ENCODE results near the gene ZNF550. TPM values are rescaled to one million over a fixed set of nuclear protein-coding genes. Genes with fewer than 3 reads are reported as not detected.
"Not testable (repeated sequence)": the region's sequence is repeated elsewhere in the genome, so short reads cannot be mapped to it uniquely, and the experiment has no call there.

Gene ZNF550
- total RNA-seq, 2 experiments from 2014 or later, result 11.8 to 11.9 TPM

- ATAC-seq; H3K27ac Mint-ChIP-seq; POLR2A ChIA-PET; H3K27me3 Mint-ChIP-seq; intact Hi-C loops (cut with DNase I, micrococcal nuclease); H3K4me3 Mint-ChIP-seq; H3K4me1 Mint-ChIP-seq; DNase-seq: not testable (repeated sequence)
- Mint-ChIP-seq H3K36me3 (ENCODE audit: low read depth) (peaks cover 58% of the 10 kb centered on the region), H3K9me3 (ENCODE audit: low read depth) (peaks cover 42% of the 10 kb centered on the region)
- CTCF ChIA-PET, result interaction anchor here (0.6 kb wide), 1 partner anchor 157 kb away, joined by 3 read pairs; no protein-coding TSS in a partner anchor
Measured at GRCh38 chr19:57518021-57518420, 41.6 kb downstream of the ZNF550 start.

- Mint-ChIP-seq H3K27me3 (no peaks in the 10 kb centered on the region), H3K9me3 (ENCODE audit: low read depth) (peaks cover 48% of the 10 kb centered on the region)
Measured at GRCh38 chr19:57515255-57515654, 44.4 kb downstream of the ZNF550 start.

GRCh38 chr19:57512845-57513244, 46.8 kb downstream of the ZNF550 start:
- Mint-ChIP-seq H3K4me3 (no peak overlapping the region), H3K4me1 (no peaks in the 10 kb centered on the region), H3K36me3 (ENCODE audit: low read depth) (peaks cover 82% of the 10 kb centered on the region), H3K27ac (no peak overlapping the region), H3K9me3 (ENCODE audit: low read depth) (peaks cover 54% of the 10 kb centered on the region), H3K27me3 (no peaks in the 10 kb centered on the region)
- peak; percentile 8 for DNase-seq
- CTCF ChIA-PET, result no interaction called here
- ATAC-seq, result no peak
- intact Hi-C loops (cut with DNase I, micrococcal nuclease), result no loop called here
- POLR2A ChIA-PET, result no interaction called here

More at GRCh38 chr19:57515255-57515654, 44.4 kb downstream of the ZNF550 start:
- ChIA-PET POLR2A (no interaction called here), CTCF (no interaction called here)
- intact Hi-C loops (cut with DNase I, micrococcal nuclease), result no loop called here
- ATAC-seq, result no peak
- no peaks in the 10 kb centered on the region for H3K4me1 Mint-ChIP-seq
- no peak for DNase-seq
- no peak overlapping the region for H3K27ac Mint-ChIP-seq
- no peak overlapping the region for H3K4me3 Mint-ChIP-seq
- peaks cover 71% of the 10 kb centered on the region for H3K36me3 Mint-ChIP-seq (ENCODE audit: low read depth)

- DNase-seq, result no peak
Measured at GRCh38 chr19:57511484-57511883, 48.2 kb downstream of the ZNF550 start.

GRCh38 chr19:57506163-57506562, 53.5 kb downstream of the ZNF550 start:
- Mint-ChIP-seq H3K9me3 (ENCODE audit: low read depth) (peaks cover 47% of the 10 kb centered on the region), H3K4me1 (peaks cover 6% of the 10 kb centered on the region), H3K4me3 (no peak overlapping the region), H3K27me3 (no peaks in the 10 kb centered on the region), H3K36me3 (ENCODE audit: low read depth) (peaks cover 90% of the 10 kb centered on the region), H3K27ac (no peak overlapping the region)
- ChIA-PET CTCF (no interaction called here), POLR2A (no interaction called here)
- intact Hi-C loops (cut with DNase I, micrococcal nuclease), result no loop called here
- no peak for DNase-seq
- no peak for ATAC-seq

More at GRCh38 chr19:57511484-57511883, 48.2 kb downstream of the ZNF550 start:
- ATAC-seq, result no peak
- Mint-ChIP-seq H3K4me1 (no peaks in the 10 kb centered on the region), H3K27ac (no peak overlapping the region), H3K27me3 (no peaks in the 10 kb centered on the region), H3K4me3 (no peak overlapping the region), H3K9me3 (ENCODE audit: low read depth) (peaks cover 51% of the 10 kb centered on the region), H3K36me3 (ENCODE audit: low read depth) (peaks cover 83% of the 10 kb centered on the region)
- intact Hi-C loops (cut with DNase I, micrococcal nuclease), result no loop called here
- ChIA-PET CTCF (no interaction called here), POLR2A (no interaction called here)

GRCh38 chr19:57500400-57500799, 59.3 kb downstream of the ZNF550 start:
- ATAC-seq; H3K27me3 Mint-ChIP-seq; intact Hi-C loops (cut with DNase I, micrococcal nuclease); POLR2A ChIA-PET; DNase-seq: not testable (repeated sequence)
- Mint-ChIP-seq H3K9me3 (ENCODE audit: low read depth) (peaks cover 37% of the 10 kb centered on the region), H3K27ac (peak overlapping the region; percentile 83), H3K36me3 (ENCODE audit: low read depth) (peaks cover 59% of the 10 kb centered on the region), H3K4me1 (peaks cover 21% of the 10 kb centered on the region), H3K4me3 (peak overlapping the region; percentile 81)
- CTCF ChIA-PET, result interaction anchor here (0.8 kb wide), 1 partner anchor 15 kb away, joined by 3 read pairs; no protein-coding TSS in a partner anchor

- H3K27me3 Mint-ChIP-seq, POLR2A ChIA-PET: not testable (repeated sequence)
- intact Hi-C loops (cut with DNase I, micrococcal nuclease), result loop anchor here (1.0 to 2.0 kb wide), 12 partner anchors 13 to 416 kb away; partner anchors contain the start of genes ZNF17 (in 2 of the 2), ZNF419 (in 2 of the 2), ZNF549 (in 2 of the 2) and TRAPPC2B (in 1 of the 2)
- ATAC-seq (peak; percentile 100), DNase-seq (peak; percentile 98)
- peaks cover 34% of the 10 kb centered on the region for H3K9me3 Mint-ChIP-seq (ENCODE audit: low read depth)
- CTCF ChIA-PET, result interaction anchor here (0.6 to 0.8 kb wide), 2 partner anchors 15 to 1419 kb away, joined by 3 read pairs; no protein-coding TSS in a partner anchor
- peaks cover 58% of the 10 kb centered on the region for H3K36me3 Mint-ChIP-seq (ENCODE audit: low read depth)
- peak within 1 kb of the TSS; percentile 81 for H3K4me3 Mint-ChIP-seq
- peaks cover 21% of the 10 kb centered on the region for H3K4me1 Mint-ChIP-seq
- H3K27ac Mint-ChIP-seq, result peak within 1 kb of the TSS; percentile 87
Measured at GRCh38 chr19:57499680-57500395, 59.8 kb downstream of the ZNF550 start, which contains the start of gene ZNF773. Gene ZNF773, plus strand, starts transcription at chr19:57499938. Its CDS starts 143 bp downstream, at chr19:57500081.

- H3K4me1 Mint-ChIP-seq, result peaks cover 21% of the 10 kb centered on the region
- POLR2A ChIA-PET, ATAC-seq, H3K27me3 Mint-ChIP-seq, DNase-seq: not testable (repeated sequence)
- H3K27ac Mint-ChIP-seq, result peak overlapping the region; percentile 87
- peaks cover 37% of the 10 kb centered on the region for H3K9me3 Mint-ChIP-seq (ENCODE audit: low read depth)
- CTCF ChIA-PET, result interaction anchor here (0.6 to 0.8 kb wide), 2 partner anchors 14 to 1419 kb away, joined by 3 read pairs; no protein-coding TSS in a partner anchor
- intact Hi-C loops (cut with DNase I, micrococcal nuclease), result loop anchor here (1.0 to 2.0 kb wide), 12 partner anchors 12 to 417 kb away; partner anchors contain the start of genes ZNF17 (in 2 of the 2), ZNF419 (in 2 of the 2), ZNF549 (in 2 of the 2) and TRAPPC2B (in 1 of the 2)
- peak overlapping the region; percentile 81 for H3K4me3 Mint-ChIP-seq
- peaks cover 58% of the 10 kb centered on the region for H3K36me3 Mint-ChIP-seq (ENCODE audit: low read depth)
Measured at GRCh38 chr19:57499332-57499679, 60.4 kb downstream of the ZNF550 start.

- ATAC-seq, result peak; percentile 3
Measured at GRCh38 chr19:57488299-57488644, 71.4 kb downstream of the ZNF550 start.

GRCh38 chr19:57487477-57488298, 72.0 kb downstream of the ZNF550 start, which contains the start of gene ZNF419:
Gene ZNF419, plus strand, starts transcription at chr19:57487750. Its CDS starts 201 bp downstream, at chr19:57487951.
- intact Hi-C loops (cut with DNase I, micrococcal nuclease), result loop anchor here (1.0 to 2.0 kb wide), 9 partner anchors 10 to 448 kb away; partner anchors contain the start of genes ZNF17 (in 2 of the 2), ZNF772 (in 2 of the 2), ZNF773 (in 2 of the 2) and ZNF211 (in 1 of the 2)
- Mint-ChIP-seq H3K27ac (peak within 1 kb of the TSS; percentile 76), H3K4me3 (peak within 1 kb of the TSS; percentile 68), H3K4me1 (peaks cover 11% of the 10 kb centered on the region), H3K9me3 (ENCODE audit: low read depth) (peaks cover 27% of the 10 kb centered on the region), H3K36me3 (ENCODE audit: low read depth) (peaks cover 45% of the 10 kb centered on the region)
- CTCF ChIA-PET, result interaction anchor here (0.6 to 0.7 kb wide), 2 partner anchors 15 to 72 kb away, joined by 3 to 5 read pairs; partner anchors contain the start of gene ZNF550
- peak; percentile 96 for DNase-seq
- H3K27me3 Mint-ChIP-seq, POLR2A ChIA-PET: not testable (repeated sequence)
- peak; percentile 99 for ATAC-seq

More at GRCh38 chr19:57488299-57488644, 71.4 kb downstream of the ZNF550 start:
- CTCF ChIA-PET, result interaction anchor here (0.7 kb wide), 1 partner anchor 15 kb away, joined by 3 read pairs; no protein-coding TSS in a partner anchor
- DNase-seq; intact Hi-C loops (cut with DNase I, micrococcal nuclease); POLR2A ChIA-PET; H3K27me3 Mint-ChIP-seq: not testable (repeated sequence)
- peaks cover 51% of the 10 kb centered on the region for H3K36me3 Mint-ChIP-seq (ENCODE audit: low read depth)
- H3K4me1 Mint-ChIP-seq, result peaks cover 11% of the 10 kb centered on the region
- H3K9me3 Mint-ChIP-seq (ENCODE audit: low read depth), result peaks cover 32% of the 10 kb centered on the region
- H3K27ac Mint-ChIP-seq, result peak overlapping the region; percentile 66
- H3K4me3 Mint-ChIP-seq, result peak overlapping the region; percentile 68
